ENCODE measurements around the gene TMBIM1. TPM values are rescaled to one million over a fixed set of nuclear protein-coding genes. Genes with fewer than 3 reads are reported as not detected.

TMBIM1 gene
- total RNA-seq, 1 donor from 2014 or later = 656 TPM

GRCh38 chr2:218270721-218271486, 21.4 kb downstream of the TMBIM1 start:
- TF ChIP-seq CTCF (IDR thresholded peaks at IDR 0.05; ENCODE audit: insufficient read depth, low read length, severe bottlenecking) = no peak
- peaks cover 25% of the 10 kb centered on the region for H3K36me3 ChIP-seq (ENCODE audit: control insufficient read depth, insufficient read depth, low read length)
- no peak for FAIRE-seq
- H3K27me3 ChIP-seq (ENCODE audit: control insufficient read depth, insufficient read depth, low read length) = no peaks in the 10 kb centered on the region
- DNase-seq (ENCODE audit: low read depth) = peak; percentile 50
- H3K4me3 ChIP-seq (ENCODE audit: low read depth, low read length) = peak overlapping the region; percentile 84

GRCh38 chr2:218269900-218270720, 22.2 kb downstream of the TMBIM1 start, which contains the start of the genes AAMP and PNKD:
Gene AAMP (minus strand): TSS chr2:218270137. CDS start chr2:218270086, 51 bp downstream.
Gene PNKD (plus strand): TSS chr2:218270519. CDS start chr2:218270536, 17 bp downstream.
- Histone ChIP-seq H3K27me3 (ENCODE audit: control insufficient read depth, insufficient read depth, low read length) (no peaks in the 10 kb centered on the region), H3K36me3 (ENCODE audit: control insufficient read depth, insufficient read depth, low read length) (peaks cover 21% of the 10 kb centered on the region), H3K4me3 (ENCODE audit: low read depth, low read length) (peak within 1 kb of the TSS; percentile 98)
- DNase-seq (ENCODE audit: low read depth) (peak; percentile 94), FAIRE-seq (no peak)
- peak; percentile 14 for TF ChIP-seq CTCF (IDR thresholded peaks at IDR 0.05; ENCODE audit: insufficient read depth, low read length, severe bottlenecking)

- H3K36me3 ChIP-seq (ENCODE audit: control insufficient read depth, insufficient read depth, low read length) = peaks cover 21% of the 10 kb centered on the region
- no peaks in the 10 kb centered on the region for H3K27me3 ChIP-seq (ENCODE audit: control insufficient read depth, insufficient read depth, low read length)
- DNase-seq (ENCODE audit: low read depth) = no peak
- FAIRE-seq = no peak
- no peak overlapping the region for H3K4me3 ChIP-seq (ENCODE audit: low read depth, low read length)
- no peak for TF ChIP-seq CTCF (IDR thresholded peaks at IDR 0.05; ENCODE audit: insufficient read depth, low read length, severe bottlenecking)
Observed at GRCh38 chr2:218267259-218267658, 25.0 kb downstream of the TMBIM1 start.

GRCh38 chr2:218266316-218266979, 25.9 kb downstream of the TMBIM1 start:
- peaks cover 21% of the 10 kb centered on the region for H3K36me3 ChIP-seq (ENCODE audit: control insufficient read depth, insufficient read depth, low read length)
- H3K27me3 ChIP-seq (ENCODE audit: control insufficient read depth, insufficient read depth, low read length) = no peaks in the 10 kb centered on the region
- no peak overlapping the region for H3K4me3 ChIP-seq (ENCODE audit: low read depth, low read length)
- TF ChIP-seq CTCF (IDR thresholded peaks at IDR 0.05; ENCODE audit: insufficient read depth, low read length, severe bottlenecking) = no peak
- FAIRE-seq (no peak), DNase-seq (ENCODE audit: low read depth) (no peak)

- no peak for DNase-seq (ENCODE audit: low read depth)
- peaks cover 21% of the 10 kb centered on the region for H3K36me3 ChIP-seq (ENCODE audit: control insufficient read depth, insufficient read depth, low read length)
- H3K27me3 ChIP-seq (ENCODE audit: control insufficient read depth, insufficient read depth, low read length) = no peaks in the 10 kb centered on the region
- FAIRE-seq = peak; percentile 62
- TF ChIP-seq CTCF (IDR thresholded peaks at IDR 0.05; ENCODE audit: insufficient read depth, low read length, severe bottlenecking) = no peak
- no peak overlapping the region for H3K4me3 ChIP-seq (ENCODE audit: low read depth, low read length)
Observed at GRCh38 chr2:218265626-218266025, 26.7 kb downstream of the TMBIM1 start.
